Measurements from ENCODE around the gene HOXB4. TPM values are rescaled to one million over a fixed set of nuclear protein-coding genes. Genes with fewer than 3 reads are reported as not detected.

Gene HOXB4
- total RNA-seq, 1 donor: 0.36 TPM

DNA sequence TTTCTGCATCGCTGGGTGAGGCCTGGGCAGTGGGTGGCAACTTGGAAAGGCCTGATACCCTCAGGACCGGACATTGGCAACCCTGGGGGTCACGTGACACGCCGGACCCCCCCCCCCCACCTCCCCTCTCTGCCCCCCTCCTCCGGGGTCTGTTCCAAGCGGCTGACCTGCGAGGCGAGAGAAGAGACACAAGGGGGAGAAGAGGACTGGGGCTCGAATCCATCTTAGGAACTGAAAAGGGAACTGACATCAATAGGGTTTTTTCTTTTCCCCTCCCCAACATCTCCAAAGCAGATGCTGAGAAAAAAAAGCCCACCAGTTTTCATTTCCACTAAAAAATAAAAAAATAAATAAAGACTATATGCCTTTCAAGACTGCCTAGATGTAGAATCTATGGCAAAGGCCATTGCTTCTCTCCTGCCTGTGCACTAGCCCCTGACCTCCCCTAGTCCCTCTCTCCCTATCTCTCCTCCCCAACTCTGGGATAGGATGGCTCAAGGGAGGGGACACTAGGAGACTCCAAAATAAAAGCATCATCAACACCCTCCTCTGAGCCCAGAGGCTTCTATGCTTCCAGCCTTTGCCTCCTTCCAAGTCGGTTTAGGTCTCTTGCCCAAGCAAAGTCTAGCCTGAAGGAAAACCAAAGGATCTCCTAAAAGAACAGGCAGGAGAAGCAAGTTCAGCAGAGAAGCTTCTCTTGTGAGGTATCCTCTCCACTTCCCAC is 25.5 kb downstream of the HOXB4 start:
- no peaks in the 10 kb centered on the region for H3K9me3 ChIP-seq (ENCODE audit: low read depth, low read length)
- no peak overlapping the region for H2AFZ ChIP-seq (ENCODE audit: low read length)
- H3K36me3 ChIP-seq (ENCODE audit: insufficient read depth, low read length): no peaks in the 10 kb centered on the region
- no peaks in the 10 kb centered on the region for H3K4me1 ChIP-seq (ENCODE audit: insufficient read depth, low read length)
- H3K4me3 ChIP-seq (ENCODE audit: insufficient read depth, low read length): no peak overlapping the region
- DNase-seq (ENCODE audit: insufficient read length, low spot score, missing footprints): no peak
- TF ChIP-seq, protein P1, sequence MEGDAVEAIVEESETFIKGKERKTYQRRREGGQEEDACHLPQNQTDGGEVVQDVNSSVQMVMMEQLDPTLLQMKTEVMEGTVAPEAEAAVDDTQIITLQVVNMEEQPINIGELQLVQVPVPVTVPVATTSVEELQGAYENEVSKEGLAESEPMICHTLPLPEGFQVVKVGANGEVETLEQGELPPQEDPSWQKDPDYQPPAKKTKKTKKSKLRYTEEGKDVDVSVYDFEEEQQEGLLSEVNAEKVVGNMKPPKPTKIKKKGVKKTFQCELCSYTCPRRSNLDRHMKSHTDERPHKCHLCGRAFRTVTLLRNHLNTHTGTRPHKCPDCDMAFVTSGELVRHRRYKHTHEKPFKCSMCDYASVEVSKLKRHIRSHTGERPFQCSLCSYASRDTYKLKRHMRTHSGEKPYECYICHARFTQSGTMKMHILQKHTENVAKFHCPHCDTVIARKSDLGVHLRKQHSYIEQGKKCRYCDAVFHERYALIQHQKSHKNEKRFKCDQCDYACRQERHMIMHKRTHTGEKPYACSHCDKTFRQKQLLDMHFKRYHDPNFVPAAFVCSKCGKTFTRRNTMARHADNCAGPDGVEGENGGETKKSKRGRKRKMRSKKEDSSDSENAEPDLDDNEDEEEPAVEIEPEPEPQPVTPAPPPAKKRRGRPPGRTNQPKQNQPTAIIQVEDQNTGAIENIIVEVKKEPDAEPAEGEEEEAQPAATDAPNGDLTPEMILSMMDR (IDR thresholded peaks at IDR 0.05; ENCODE audit: extremely low read depth, low read depth, low read length): no peak
- H3K27ac ChIP-seq (ENCODE audit: low read depth, low read length): no peak overlapping the region
- peaks cover 83% of the 10 kb centered on the region for H3K27me3 ChIP-seq (ENCODE audit: insufficient read depth, low read length)
- no peaks in the 10 kb centered on the region for H4K20me1 ChIP-seq (ENCODE audit: insufficient read depth, low read length)
- no peaks in the 10 kb centered on the region for H3K79me2 ChIP-seq (ENCODE audit: insufficient read depth, low read length)
- no peak overlapping the region for H3K4me2 ChIP-seq (ENCODE audit: insufficient read depth, low read length)

DNA sequence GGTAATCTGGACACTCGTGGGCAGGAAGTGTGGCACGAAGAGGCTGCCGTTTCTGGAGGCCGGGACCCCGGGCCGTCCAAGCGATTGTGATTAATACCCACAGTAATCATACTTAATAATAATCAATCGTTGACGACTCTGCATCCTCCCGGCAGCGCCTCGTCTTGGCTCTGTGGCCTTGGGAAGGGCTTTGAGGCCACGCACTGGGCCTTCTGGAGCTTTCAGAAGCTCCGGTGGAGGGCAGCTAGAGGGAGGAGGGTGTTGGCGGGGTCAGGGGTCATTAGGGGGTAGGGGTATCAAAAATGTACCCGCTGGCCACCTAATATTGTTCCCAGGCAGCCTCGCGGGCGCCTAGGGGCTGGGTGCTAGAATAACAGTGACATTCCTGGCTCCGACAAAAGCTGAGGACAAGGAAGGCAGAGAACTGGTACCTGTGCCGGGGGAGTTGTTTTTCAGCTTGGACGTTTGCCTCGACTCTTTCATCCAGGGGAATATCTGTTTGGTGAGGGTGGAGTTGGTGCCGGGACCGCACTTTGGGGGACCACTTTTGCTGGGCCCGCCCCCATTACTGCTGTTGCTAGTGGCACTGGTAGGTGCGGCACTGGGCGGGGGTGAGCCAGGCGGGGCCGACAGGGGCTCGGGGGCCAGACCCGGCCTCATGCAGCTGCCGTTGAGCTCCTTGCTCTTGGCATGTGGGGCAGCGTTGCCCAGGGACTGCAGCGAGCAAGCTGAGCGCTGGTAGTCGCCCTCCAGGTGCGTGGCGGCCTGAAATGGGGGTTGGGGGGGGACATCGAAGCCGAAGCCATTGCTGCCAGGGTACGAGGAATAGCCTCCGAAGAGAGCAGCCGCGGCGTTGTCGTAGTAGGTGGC is 26.3 kb downstream of the HOXB4 start:
- H3K27me3 ChIP-seq (ENCODE audit: insufficient read depth, low read length): peaks cover 83% of the 10 kb centered on the region
- H3K4me3 ChIP-seq (ENCODE audit: insufficient read depth, low read length): no peak overlapping the region
- no peaks in the 10 kb centered on the region for H3K4me1 ChIP-seq (ENCODE audit: insufficient read depth, low read length)
- H3K36me3 ChIP-seq (ENCODE audit: insufficient read depth, low read length): no peaks in the 10 kb centered on the region
- H3K4me2 ChIP-seq (ENCODE audit: insufficient read depth, low read length): no peak overlapping the region
- H4K20me1 ChIP-seq (ENCODE audit: insufficient read depth, low read length): no peaks in the 10 kb centered on the region
- TF ChIP-seq, protein P1 (IDR thresholded peaks at IDR 0.05; ENCODE audit: extremely low read depth, low read depth, low read length): no peak
- H3K79me2 ChIP-seq (ENCODE audit: insufficient read depth, low read length): no peaks in the 10 kb centered on the region
- H2AFZ ChIP-seq (ENCODE audit: low read length): no peak overlapping the region
- H3K27ac ChIP-seq (ENCODE audit: low read depth, low read length): no peak overlapping the region
- DNase-seq (ENCODE audit: insufficient read length, low spot score, missing footprints): no peak
- H3K9me3 ChIP-seq (ENCODE audit: low read depth, low read length): no peaks in the 10 kb centered on the region

DNA sequence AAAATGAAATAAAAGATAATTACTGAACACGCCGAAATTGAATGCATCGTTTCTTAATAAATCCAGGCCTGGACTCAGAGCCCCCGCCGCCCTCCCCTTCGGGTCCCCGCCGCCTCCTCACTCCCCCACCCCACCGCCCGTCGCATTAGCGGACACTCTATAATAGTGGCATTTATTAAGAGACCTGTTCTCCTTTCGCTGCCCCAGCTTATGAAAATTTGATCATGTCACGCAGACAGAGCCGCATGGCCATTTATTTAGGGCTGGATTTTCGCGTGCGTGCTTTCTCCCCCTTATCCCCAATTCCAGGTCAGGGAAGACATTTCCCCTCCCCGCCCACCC is 27.0 kb downstream of the HOXB4 start:
- no peak overlapping the region for H3K4me3 ChIP-seq (ENCODE audit: insufficient read depth, low read length)
- H2AFZ ChIP-seq (ENCODE audit: low read length): no peak overlapping the region
- no peaks in the 10 kb centered on the region for H4K20me1 ChIP-seq (ENCODE audit: insufficient read depth, low read length)
- DNase-seq (ENCODE audit: insufficient read length, low spot score, missing footprints): no peak
- TF ChIP-seq, protein P1 (IDR thresholded peaks at IDR 0.05; ENCODE audit: extremely low read depth, low read depth, low read length): no peak
- H3K4me2 ChIP-seq (ENCODE audit: insufficient read depth, low read length): no peak overlapping the region
- H3K79me2 ChIP-seq (ENCODE audit: insufficient read depth, low read length): no peaks in the 10 kb centered on the region
- H3K27ac ChIP-seq (ENCODE audit: low read depth, low read length): no peak overlapping the region
- H3K36me3 ChIP-seq (ENCODE audit: insufficient read depth, low read length): no peaks in the 10 kb centered on the region
- no peaks in the 10 kb centered on the region for H3K4me1 ChIP-seq (ENCODE audit: insufficient read depth, low read length)
- no peaks in the 10 kb centered on the region for H3K9me3 ChIP-seq (ENCODE audit: low read depth, low read length)
- H3K27me3 ChIP-seq (ENCODE audit: insufficient read depth, low read length): peaks cover 84% of the 10 kb centered on the region
